Liver (tissue), 9 donors: ENCODE measurements around the gene CLDN1. TPM values are rescaled to one million over a fixed set of nuclear protein-coding genes. Genes with fewer than 3 reads are reported as not detected.

Source experiments
- DNase-seq: peaks from one replicate; pipeline ENCODE4 v3.0.0-alpha.2; 2017; ENCODE audit warnings: low spot score
- H3K27ac ChIP-seq, 2 donors: one replicate each; pipeline ENCODE4 v1.7.0; 2013; ENCODE audit warnings: inconsistent platforms in 2 of 2, low read length in 2 of 2, control low read depth in 1 of 2, low read depth in 1 of 2, mild to moderate bottlenecking in 1 of 2
- H3K27me3 ChIP-seq, 4 donors: one replicate each; pipeline versions ENCODE4 v1.6.1 to v1.7.0; 2013; ENCODE audit warnings: low read length in 3 of 4, inconsistent platforms in 1 of 4, mild to moderate bottlenecking in 1 of 4, moderate library complexity in 1 of 4; ENCODE audit not compliant: control insufficient read depth in 4 of 4, insufficient read depth in 4 of 4
- H3K36me3 ChIP-seq, 4 donors: one replicate each; pipeline versions ENCODE4 v1.6.1 to v1.7.0; 2013; ENCODE audit warnings: low read length in 3 of 4, mild to moderate bottlenecking in 3 of 4, low read depth in 1 of 4, moderate library complexity in 1 of 4; ENCODE audit not compliant: control insufficient read depth in 4 of 4, insufficient read depth in 3 of 4
- H3K4me1 ChIP-seq, 4 donors: one replicate each; pipeline versions ENCODE4 v1.6.1 to v1.7.0; 2013; ENCODE audit warnings: low read length in 3 of 4, mild to moderate bottlenecking in 3 of 4, moderate library complexity in 1 of 4; ENCODE audit not compliant: control insufficient read depth in 4 of 4, insufficient read depth in 4 of 4
- H3K4me3 ChIP-seq, 3 donors: one replicate each; pipeline versions ENCODE4 v1.6.1 to v1.7.0; 2013; ENCODE audit warnings: low read length in 3 of 3, control low read depth in 1 of 3, low read depth in 1 of 3, mild to moderate bottlenecking in 1 of 3
- H3K9ac ChIP-seq, 2 donors: one replicate each; pipeline ENCODE4 v1.7.0; 2013; ENCODE audit warnings: low read length in 2 of 2, mild to moderate bottlenecking in 2 of 2, moderate library complexity in 2 of 2, control low read depth in 1 of 2, low read depth in 1 of 2
- H3K9me3 ChIP-seq, 4 donors: one replicate each; pipeline versions ENCODE4 v1.6.1 to v1.7.0; 2013; ENCODE audit warnings: low read length in 3 of 4; ENCODE audit not compliant: control insufficient read depth in 4 of 4
- EGR1 ChIP-seq, 2 donors: IDR thresholded peaks; 2 replicates each; pipeline ENCODE4 v1.6.1; 2016 to 2018; ENCODE audit warnings: antibody characterized with exemption in 2 of 2, low read depth in 2 of 2
- FOXA1 ChIP-seq: IDR thresholded peaks from 2 replicates; pipeline ENCODE4 v1.6.1; 2016; ENCODE audit warnings: antibody characterized with exemption
- FOXA2 ChIP-seq: IDR thresholded peaks from 2 replicates; pipeline ENCODE4 v1.6.1; 2016; ENCODE audit warnings: antibody characterized with exemption
- GABPA ChIP-seq, 2 donors: IDR thresholded peaks in 1 of 2; conservative IDR thresholded peaks in 1 of 2; 2 replicates each; pipeline ENCODE4 v1.6.1; 2016; ENCODE audit warnings: antibody characterized with exemption in 2 of 2, mild to moderate bottlenecking in 1 of 2, moderate library complexity in 1 of 2
- HNF4A ChIP-seq, 2 donors: conservative IDR thresholded peaks; 2 replicates each; pipeline ENCODE4 v1.6.1; 2016; ENCODE audit warnings: antibody characterized with exemption in 2 of 2, mild to moderate bottlenecking in 2 of 2
- HNF4G ChIP-seq: IDR thresholded peaks from 2 replicates; pipeline ENCODE4 v1.6.1; 2016; ENCODE audit warnings: antibody characterized with exemption
- JUND ChIP-seq, 2 donors: IDR thresholded peaks; 2 replicates each; pipeline ENCODE4 v1.6.1; 2016; ENCODE audit warnings: antibody characterized with exemption in 2 of 2
- RXRA ChIP-seq, 2 donors: IDR thresholded peaks; 2 replicates each; pipeline ENCODE4 v1.6.1; 2017 to 2018; ENCODE audit warnings: antibody characterized with exemption in 2 of 2, mild to moderate bottlenecking in 1 of 2
- SP1 ChIP-seq: IDR thresholded peaks from 2 replicates; pipeline ENCODE4 v1.6.1; 2018; ENCODE audit warnings: antibody characterized with exemption, mild to moderate bottlenecking
- TAF1 ChIP-seq: conservative IDR thresholded peaks from 2 replicates; pipeline ENCODE4 v1.6.1; 2016; ENCODE audit warnings: antibody characterized with exemption, mild to moderate bottlenecking
- YY1 ChIP-seq: IDR thresholded peaks from 2 replicates; pipeline ENCODE4 v1.6.1; 2016; ENCODE audit warnings: antibody characterized with exemption, mild to moderate bottlenecking
- WGBS: extraction: QIAGEN DNeasy Blood & Tissue Kit; methylation state at CpG from one replicate; pipeline ENCODE4 v1.1.7; 2013; 5-methylcytosine and 5-hydroxymethylcytosine counted together
- polyA plus RNA-seq, 2 donors: library from polyadenylated mRNA; stranded (reverse) in 1 of 2; unstranded in 1 of 2; fragments of 200-250 nt in 1 of 2; fragments of >200 nt in 1 of 2; fragmentation: Nextera tagmentation in 1 of 2; extraction: Ambion mirVana in 1 of 2; gene quantifications; one replicate each; pipeline versions ENCODE4 v1.2.1 to v1.2.3, GENCODE V29; 2013 to 2015
- total RNA-seq, 2 donors: library from RNA; depleted of rRNA; stranded (reverse); fragments of >200 nt; gene quantifications; one replicate each; pipeline ENCODE4 v1.2.3, GENCODE V29; 2014
- TF ChIP-seq, protein P1 (sequence below): IDR thresholded peaks from 2 replicates; pipeline ENCODE4 v1.6.1; 2016; ENCODE audit warnings: antibody characterized with exemption, mild to moderate bottlenecking
- TF ChIP-seq, protein P2 (sequence below): IDR thresholded peaks from 2 replicates; pipeline ENCODE4 v1.6.1; 2016; ENCODE audit warnings: antibody characterized with exemption
- TF ChIP-seq, protein P3 (sequence below): IDR thresholded peaks from 2 replicates; pipeline ENCODE4 v1.6.1; 2016; ENCODE audit warnings: antibody characterized with exemption
- TF ChIP-seq, protein P4 (sequence below): fragments of 150-350 bp; IDR thresholded peaks from 2 replicates; pipeline ENCODE4 v1.5.1; 2017; ENCODE audit warnings: improper control_type of control experiment, low read depth, low read length; ENCODE audit not compliant: missing input control
- TF ChIP-seq, protein P5 (sequence below): IDR thresholded peaks from 2 replicates; pipeline ENCODE4 v1.6.1; 2016; ENCODE audit warnings: antibody characterized with exemption
- donor health status: healthy.
- donor health status: healthy.
- donor health status: healthy.
- donor health status: healthy.
- donor health status: healthy.

The CLDN1 gene
- total and polyA plus RNA-seq, 4 donors = 57.8 to 92.0 (median 87.3) TPM

DNA sequence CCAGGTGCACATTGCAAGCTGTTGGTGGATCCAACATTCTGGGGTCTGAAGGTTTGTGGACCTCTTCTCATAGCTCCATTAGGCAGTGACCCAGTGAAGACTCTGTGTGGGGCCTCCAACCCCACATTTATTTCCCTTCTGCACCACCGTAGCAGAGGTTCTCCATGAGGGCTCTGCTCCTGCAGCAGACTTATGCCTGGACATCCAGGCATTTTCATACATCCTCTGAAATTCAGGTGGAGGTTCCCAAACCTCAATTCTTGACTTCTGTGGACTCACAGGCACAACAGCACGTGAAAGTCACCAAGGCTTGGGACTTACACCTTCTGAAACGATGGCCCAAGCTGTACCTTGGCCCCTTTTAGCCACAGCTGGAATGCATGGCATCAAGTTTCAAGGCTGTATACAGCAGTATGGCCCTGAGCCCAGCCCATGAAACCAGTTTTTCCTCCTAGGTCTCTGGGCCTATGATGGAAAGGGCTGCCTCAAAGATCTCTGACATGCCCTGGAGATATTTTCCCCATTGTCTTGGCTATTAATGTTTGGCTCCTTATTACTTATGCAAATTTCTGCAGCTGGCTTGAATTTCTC is 30.2 kb downstream of the CLDN1 start:
- no peak overlapping the region for H3K4me3 ChIP-seq
- peaks cover 0 to 7% (median 0%) of the 10 kb centered on the region in 4 donors for H3K4me1 ChIP-seq
- H3K27me3 ChIP-seq = no peaks in the 10 kb centered on the region
- WGBS = 83% methylated on average over 3 of the region's 3 CpGs
- H3K36me3 ChIP-seq = no peaks in the 10 kb centered on the region
- no peak for TF ChIP-seq TAF1
- TF ChIP-seq, protein P1, sequence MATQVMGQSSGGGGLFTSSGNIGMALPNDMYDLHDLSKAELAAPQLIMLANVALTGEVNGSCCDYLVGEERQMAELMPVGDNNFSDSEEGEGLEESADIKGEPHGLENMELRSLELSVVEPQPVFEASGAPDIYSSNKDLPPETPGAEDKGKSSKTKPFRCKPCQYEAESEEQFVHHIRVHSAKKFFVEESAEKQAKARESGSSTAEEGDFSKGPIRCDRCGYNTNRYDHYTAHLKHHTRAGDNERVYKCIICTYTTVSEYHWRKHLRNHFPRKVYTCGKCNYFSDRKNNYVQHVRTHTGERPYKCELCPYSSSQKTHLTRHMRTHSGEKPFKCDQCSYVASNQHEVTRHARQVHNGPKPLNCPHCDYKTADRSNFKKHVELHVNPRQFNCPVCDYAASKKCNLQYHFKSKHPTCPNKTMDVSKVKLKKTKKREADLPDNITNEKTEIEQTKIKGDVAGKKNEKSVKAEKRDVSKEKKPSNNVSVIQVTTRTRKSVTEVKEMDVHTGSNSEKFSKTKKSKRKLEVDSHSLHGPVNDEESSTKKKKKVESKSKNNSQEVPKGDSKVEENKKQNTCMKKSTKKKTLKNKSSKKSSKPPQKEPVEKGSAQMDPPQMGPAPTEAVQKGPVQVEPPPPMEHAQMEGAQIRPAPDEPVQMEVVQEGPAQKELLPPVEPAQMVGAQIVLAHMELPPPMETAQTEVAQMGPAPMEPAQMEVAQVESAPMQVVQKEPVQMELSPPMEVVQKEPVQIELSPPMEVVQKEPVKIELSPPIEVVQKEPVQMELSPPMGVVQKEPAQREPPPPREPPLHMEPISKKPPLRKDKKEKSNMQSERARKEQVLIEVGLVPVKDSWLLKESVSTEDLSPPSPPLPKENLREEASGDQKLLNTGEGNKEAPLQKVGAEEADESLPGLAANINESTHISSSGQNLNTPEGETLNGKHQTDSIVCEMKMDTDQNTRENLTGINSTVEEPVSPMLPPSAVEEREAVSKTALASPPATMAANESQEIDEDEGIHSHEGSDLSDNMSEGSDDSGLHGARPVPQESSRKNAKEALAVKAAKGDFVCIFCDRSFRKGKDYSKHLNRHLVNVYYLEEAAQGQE = no peak
- TF ChIP-seq EGR1 (IDR thresholded peaks at IDR 0.05; ENCODE audit: low read depth in 2 of 2) = no peak
- TF ChIP-seq FOXA2 = no peak
- DNase-seq = no peak
- H3K27ac ChIP-seq = no peak overlapping the region
- no peak overlapping the region for H3K9ac ChIP-seq
- H3K9me3 ChIP-seq = peaks cover 0 to 6% (median 1%) of the 10 kb centered on the region in 4 donors

DNA sequence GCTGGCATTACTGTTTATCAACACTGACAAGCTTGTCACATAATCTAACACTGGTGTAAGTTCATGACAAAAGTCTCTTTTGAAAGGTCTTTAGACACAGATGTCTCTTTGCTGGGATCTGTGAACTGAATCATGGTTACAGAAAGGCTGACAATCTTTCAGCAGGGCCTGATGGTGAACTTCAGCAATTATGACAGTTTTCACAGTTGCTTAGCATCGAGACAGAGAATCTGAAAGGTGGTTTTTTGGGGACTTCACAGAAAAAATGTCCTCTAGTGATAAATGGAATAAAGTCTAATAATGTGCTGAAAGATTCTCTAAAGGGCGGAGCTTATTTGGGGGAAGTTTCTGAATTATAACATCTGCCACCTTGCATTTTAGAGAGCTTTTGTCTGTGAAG is 32.3 kb downstream of the CLDN1 start:
- DNase-seq = no peak
- no peak overlapping the region for H3K4me3 ChIP-seq
- WGBS = 71% methylated on average over 2 of the region's 2 CpGs
- H3K4me1 ChIP-seq = peaks cover 0 to 5% (median 0%) of the 10 kb centered on the region in 4 donors
- H3K9me3 ChIP-seq = peaks cover 0 to 6% (median 1%) of the 10 kb centered on the region in 4 donors
- TF ChIP-seq HNF4G = no peak
- TF ChIP-seq HNF4A (conservative IDR thresholded peaks at IDR 0.05) = no peak
- no peak for TF ChIP-seq FOXA2
- H3K36me3 ChIP-seq = no peaks in the 10 kb centered on the region
- H3K9ac ChIP-seq = no peak overlapping the region
- no peaks in the 10 kb centered on the region for H3K27me3 ChIP-seq
- no peak overlapping the region for H3K27ac ChIP-seq

DNA sequence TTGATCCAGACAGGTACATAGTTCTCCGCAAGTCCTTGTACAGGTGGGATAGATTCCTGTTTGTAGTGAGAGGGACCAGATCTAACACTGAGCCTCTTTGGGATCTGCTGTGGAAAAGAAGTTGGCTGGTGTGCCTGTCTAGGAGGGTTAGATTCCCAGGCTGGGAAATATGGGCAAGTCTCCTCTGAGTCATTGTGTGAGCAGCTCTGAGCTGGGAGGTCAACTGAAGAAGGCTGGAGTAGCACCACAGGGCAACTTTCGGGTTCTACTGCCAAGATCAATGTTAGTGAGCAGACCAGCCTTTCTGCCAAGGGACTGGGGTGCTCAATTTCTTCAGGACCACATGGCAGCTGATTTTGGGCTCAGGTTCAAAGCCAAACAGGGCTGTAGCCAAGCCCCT is 33.4 kb downstream of the CLDN1 start:
- peaks cover 0 to under 1% (median 0%) of the 10 kb centered on the region in 4 donors for H3K4me1 ChIP-seq
- H3K27ac ChIP-seq = no peak overlapping the region
- H3K27me3 ChIP-seq = no peaks in the 10 kb centered on the region
- no peak for TF ChIP-seq EGR1 (IDR thresholded peaks at IDR 0.05; ENCODE audit: low read depth in 2 of 2)
- no peak for TF ChIP-seq FOXA2
- no peak for TF ChIP-seq YY1
- TF ChIP-seq, protein P2, sequence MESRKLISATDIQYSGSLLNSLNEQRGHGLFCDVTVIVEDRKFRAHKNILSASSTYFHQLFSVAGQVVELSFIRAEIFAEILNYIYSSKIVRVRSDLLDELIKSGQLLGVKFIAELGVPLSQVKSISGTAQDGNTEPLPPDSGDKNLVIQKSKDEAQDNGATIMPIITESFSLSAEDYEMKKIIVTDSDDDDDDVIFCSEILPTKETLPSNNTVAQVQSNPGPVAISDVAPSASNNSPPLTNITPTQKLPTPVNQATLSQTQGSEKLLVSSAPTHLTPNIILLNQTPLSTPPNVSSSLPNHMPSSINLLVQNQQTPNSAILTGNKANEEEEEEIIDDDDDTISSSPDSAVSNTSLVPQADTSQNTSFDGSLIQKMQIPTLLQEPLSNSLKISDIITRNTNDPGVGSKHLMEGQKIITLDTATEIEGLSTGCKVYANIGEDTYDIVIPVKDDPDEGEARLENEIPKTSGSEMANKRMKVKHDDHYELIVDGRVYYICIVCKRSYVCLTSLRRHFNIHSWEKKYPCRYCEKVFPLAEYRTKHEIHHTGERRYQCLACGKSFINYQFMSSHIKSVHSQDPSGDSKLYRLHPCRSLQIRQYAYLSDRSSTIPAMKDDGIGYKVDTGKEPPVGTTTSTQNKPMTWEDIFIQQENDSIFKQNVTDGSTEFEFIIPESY = no peak
- TF ChIP-seq, protein P3, sequence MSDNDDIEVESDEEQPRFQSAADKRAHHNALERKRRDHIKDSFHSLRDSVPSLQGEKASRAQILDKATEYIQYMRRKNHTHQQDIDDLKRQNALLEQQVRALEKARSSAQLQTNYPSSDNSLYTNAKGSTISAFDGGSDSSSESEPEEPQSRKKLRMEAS = no peak
- TF ChIP-seq HNF4A (conservative IDR thresholded peaks at IDR 0.05) = no peak
- TF ChIP-seq, protein P4, sequence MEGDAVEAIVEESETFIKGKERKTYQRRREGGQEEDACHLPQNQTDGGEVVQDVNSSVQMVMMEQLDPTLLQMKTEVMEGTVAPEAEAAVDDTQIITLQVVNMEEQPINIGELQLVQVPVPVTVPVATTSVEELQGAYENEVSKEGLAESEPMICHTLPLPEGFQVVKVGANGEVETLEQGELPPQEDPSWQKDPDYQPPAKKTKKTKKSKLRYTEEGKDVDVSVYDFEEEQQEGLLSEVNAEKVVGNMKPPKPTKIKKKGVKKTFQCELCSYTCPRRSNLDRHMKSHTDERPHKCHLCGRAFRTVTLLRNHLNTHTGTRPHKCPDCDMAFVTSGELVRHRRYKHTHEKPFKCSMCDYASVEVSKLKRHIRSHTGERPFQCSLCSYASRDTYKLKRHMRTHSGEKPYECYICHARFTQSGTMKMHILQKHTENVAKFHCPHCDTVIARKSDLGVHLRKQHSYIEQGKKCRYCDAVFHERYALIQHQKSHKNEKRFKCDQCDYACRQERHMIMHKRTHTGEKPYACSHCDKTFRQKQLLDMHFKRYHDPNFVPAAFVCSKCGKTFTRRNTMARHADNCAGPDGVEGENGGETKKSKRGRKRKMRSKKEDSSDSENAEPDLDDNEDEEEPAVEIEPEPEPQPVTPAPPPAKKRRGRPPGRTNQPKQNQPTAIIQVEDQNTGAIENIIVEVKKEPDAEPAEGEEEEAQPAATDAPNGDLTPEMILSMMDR = no peak
- TF ChIP-seq FOXA1 = no peak
- TF ChIP-seq RXRA (IDR thresholded peaks at IDR 0.05) = no peak
- no peak for TF ChIP-seq SP1
- TF ChIP-seq JUND (IDR thresholded peaks at IDR 0.05) = no peak
- TF ChIP-seq HNF4G = no peak
- no peak for TF ChIP-seq GABPA (IDR thresholded peaks at IDR 0.05 in 1 of 2, conservative IDR thresholded peaks at IDR 0.05 in 1 of 2)
- TF ChIP-seq TAF1 = no peak
- TF ChIP-seq, protein P5, sequence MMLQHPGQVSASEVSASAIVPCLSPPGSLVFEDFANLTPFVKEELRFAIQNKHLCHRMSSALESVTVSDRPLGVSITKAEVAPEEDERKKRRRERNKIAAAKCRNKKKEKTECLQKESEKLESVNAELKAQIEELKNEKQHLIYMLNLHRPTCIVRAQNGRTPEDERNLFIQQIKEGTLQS = no peak
- peaks cover 0 to 6% (median 1%) of the 10 kb centered on the region in 4 donors for H3K9me3 ChIP-seq
- no peaks in the 10 kb centered on the region for H3K36me3 ChIP-seq
- no peak overlapping the region for H3K4me3 ChIP-seq
- WGBS = 89% methylated on average over 2 of the region's 2 CpGs
- no peak for DNase-seq
- H3K9ac ChIP-seq = no peak overlapping the region
